Measurements from ENCODE around the gene DNAH10.

The DNAH10 gene

GRCh38 chr12:123912415-123913380 lies 150.6 kb downstream of the DNAH10 start:
- no peak for DNase-seq

- DNase-seq, result no peak
These were observed 152.7 kb downstream of the DNAH10 start for GRCh38 chr12:123914726-123915333.

GRCh38 chr12:123916729-123917128 lies 154.6 kb downstream of the DNAH10 start:
- DNase-seq, result peak; percentile 84

DNA sequence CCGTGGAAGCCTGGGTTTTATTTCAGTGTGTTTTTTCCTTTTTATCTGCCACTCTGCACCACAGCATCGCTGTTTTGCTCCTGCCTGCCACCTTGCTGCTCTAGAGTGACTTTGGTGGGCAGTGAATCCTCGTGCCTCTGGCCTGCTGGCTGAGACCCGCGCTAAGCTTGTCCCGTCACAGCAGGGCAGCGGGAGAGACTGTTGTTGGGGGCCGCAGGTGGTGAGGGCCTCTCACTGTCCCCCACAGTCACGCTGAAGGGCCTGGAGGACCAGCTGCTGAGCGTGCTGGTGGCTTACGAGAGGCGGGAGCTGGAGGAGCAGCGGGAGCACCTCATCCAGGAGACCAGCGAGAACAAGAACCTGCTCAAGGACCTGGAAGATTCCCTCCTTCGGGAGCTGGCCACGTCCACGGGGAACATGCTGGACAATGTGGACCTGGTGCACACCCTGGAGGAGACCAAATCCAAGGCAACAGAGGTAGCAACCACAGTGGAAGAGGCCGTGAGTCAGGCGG lies 155.3 kb downstream of the DNAH10 start:
- DNase-seq, result no peak

- DNase-seq, result no peak
These were observed 157.9 kb downstream of the DNAH10 start for GRCh38 chr12:123919980-123920360.

- DNase-seq, result no peak
These were observed 160.9 kb downstream of the DNAH10 start for GRCh38 chr12:123923038-123923437.

DNA sequence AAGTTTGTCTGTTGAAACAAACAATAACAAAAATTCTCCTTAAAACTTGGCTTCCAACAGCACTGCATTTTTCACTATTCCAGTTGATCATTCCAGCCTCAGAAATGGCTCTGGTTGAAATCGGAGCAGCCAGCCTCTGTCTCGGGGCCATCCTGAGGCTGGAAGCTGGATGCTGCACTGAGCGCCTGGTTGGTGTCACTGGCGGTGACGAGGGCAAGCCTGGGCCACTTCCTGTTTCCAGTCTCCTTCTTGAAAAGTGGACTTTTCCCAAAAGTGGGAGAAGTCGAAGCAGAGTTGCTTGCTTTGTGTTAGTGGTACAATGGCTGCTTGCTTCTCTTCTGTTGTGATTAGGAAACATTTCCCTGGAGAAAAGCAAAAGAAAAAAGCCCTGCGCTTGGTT lies 161.8 kb downstream of the DNAH10 start:
- DNase-seq, result no peak

GRCh38 chr12:123924539-123924938 lies 162.4 kb downstream of the DNAH10 start:
- no peak for DNase-seq

- DNase-seq, result no peak
These were observed 166.3 kb downstream of the DNAH10 start for GRCh38 chr12:123928274-123928865.

- no peak for DNase-seq
These were observed 166.8 kb downstream of the DNAH10 start for GRCh38 chr12:123928897-123929296.

GRCh38 chr12:123929946-123930583 lies 168.0 kb downstream of the DNAH10 start:
- no peak for DNase-seq

- no peak for DNase-seq
These were observed 169.7 kb downstream of the DNAH10 start for GRCh38 chr12:123931686-123932321.

DNA sequence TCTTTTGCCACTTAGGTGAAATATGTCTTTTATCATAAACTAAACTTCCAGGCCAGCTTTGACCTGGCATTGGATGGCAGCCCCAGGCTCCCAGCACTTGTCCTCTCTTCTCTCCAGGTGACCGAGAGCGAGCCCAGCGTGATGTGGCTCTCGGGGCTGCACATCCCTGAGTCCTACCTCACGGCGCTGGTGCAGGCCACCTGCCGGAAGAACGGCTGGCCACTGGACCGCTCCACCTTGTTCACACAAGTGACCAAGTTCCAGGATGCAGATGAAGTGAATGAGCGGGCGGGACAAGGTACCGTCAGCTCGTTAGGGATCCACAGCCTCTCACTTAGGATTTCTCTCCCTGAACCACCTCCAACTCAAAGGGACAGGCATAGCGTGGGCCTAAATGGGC lies 171.1 kb downstream of the DNAH10 start:
- no peak for DNase-seq

DNA sequence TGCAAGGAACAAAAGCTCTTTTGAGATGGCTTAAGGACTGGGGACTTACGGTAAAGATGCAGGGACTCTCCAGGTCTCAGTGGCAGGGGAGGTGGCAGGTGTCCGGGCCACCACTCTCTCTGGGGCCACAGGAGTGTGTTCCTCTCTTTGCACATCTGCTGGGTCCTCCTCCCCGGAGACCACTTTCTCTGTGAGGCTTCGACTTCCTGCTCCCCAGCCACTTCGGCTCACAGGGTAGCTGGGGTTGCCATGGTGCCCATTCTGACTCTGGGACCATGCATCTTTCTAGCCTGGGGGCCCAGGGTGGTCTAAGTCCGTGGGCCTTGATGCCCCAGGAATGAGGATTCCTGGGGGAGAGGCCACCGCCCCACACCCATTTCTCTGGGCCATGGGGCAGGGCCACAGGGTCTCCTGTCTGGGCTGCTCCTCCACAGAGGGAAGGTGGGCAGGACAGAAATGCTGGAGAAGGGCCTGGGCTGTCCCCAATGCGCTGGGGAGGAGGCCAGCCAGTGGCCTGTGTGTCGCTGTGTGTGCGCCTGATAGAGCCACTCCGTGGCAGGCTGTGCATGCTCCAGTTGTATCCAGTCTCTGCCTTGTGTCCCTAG lies 172.0 kb downstream of the DNAH10 start:
- DNase-seq, result no peak

- peak; percentile 14 for DNase-seq
These were observed 172.7 kb downstream of the DNAH10 start for GRCh38 chr12:123934829-123935228.

DNA sequence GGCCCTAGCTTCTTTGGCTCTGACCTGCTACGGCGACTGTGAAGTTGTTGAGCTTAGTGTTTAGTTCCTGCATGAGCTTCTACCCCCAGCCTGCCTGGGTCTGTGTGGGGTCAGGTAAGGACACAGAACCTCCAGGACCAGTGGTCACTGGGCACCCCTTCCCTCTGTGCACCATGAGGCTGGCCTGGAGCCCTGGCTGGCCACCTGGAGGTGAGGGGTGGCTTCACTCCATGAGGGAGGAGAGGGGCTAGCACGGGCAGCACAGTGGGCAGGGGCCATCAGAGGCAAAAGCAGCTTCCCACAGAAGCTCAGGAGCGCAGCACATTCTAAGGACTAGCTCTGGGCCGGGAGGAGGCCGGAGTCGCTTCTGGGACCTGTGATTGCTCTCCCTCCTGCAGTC lies 173.9 kb downstream of the DNAH10 start:
- DNase-seq, result no peak

DNA sequence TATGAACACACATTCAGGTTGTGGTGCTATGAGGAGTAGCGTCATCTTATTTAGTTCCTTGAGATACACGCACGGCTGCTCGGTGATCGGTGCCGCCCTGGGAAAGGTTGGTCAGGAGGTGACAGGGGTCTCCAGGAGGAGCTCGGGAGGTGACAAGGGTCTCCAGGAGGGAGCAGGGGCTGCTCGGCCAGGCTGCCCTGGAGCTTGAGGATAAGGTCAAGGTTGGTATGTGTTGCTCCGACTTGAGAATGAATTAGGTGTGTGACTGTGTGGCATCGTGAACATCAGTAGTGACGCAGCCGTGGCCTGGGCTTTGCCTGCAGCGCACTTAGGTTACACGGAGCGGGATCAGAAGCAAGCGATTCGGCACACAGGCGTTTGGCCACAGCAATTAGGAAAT lies 174.4 kb downstream of the DNAH10 start:
- DNase-seq, result no peak

- DNase-seq, result no peak
These were observed 175.0 kb downstream of the DNAH10 start for GRCh38 chr12:123936956-123937706.

DNA sequence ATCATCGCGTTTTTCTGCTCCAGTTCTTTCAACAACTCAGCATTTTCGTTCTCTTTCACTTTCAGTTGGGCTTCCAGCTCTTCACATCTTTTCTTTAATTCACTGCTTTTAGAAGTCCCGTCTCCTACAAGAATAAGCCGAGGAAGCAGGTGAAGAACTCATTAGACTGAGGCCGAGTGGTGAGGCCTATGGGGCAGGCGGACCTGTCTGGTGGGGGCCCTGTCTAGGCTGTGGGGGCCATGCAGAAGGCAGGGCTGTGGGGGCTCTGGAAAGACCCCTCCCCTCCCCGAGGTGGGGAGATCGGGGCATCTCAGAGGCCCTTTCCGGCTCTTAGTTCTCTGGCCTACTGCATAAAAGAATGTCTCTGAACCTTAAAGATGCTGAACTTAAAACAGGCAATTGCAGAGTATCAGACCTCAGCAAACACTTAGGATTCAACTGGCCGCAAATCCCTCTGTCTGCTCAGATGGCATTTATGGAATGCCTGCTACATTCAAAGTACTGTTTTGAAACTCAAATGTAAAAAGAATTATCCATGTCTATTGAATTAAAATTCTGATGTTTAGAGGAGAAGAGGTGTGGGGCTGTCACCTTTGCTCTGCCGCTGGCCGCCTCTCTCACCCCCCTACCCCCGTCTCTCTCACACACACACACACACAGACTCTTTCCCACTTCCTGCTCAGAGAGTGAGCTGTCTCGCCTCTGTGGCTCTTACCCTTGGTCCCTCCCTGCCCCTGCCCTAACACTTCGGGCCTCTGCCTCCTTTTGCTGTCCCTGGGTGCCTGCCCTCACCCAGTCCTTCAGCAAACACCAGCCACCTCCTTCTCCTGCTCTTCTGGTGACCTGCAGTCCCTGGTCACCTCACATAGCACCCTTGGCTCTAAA lies 175.8 kb downstream of the DNAH10 start:
- DNase-seq, result peak; percentile 56

Measured in NK-92 treated with Interleukin-12 subunit alpha and Interleukin-12 subunit beta, amount 100 ng/mL, for 24 hours (cell line).